Measurements from ENCODE around the gene PAFAH1B1.

- no peak for TF ChIP-seq CTCF (IDR thresholded peaks at IDR 0.05; ENCODE audit: low read depth, low read length)
- no peak for TF ChIP-seq EZH2phosphoT487 (IDR thresholded peaks at IDR 0.05; ENCODE audit: low read depth)
These were observed at the start of gene PAFAH1B1 for GRCh38 chr17:2592971-2593820.

Measured in OCI-LY3 (cell line).